Neuron (in vitro differentiated cells): ENCODE results near the gene KLK6.
"Not testable (repeated sequence)": the region's sequence is repeated elsewhere in the genome, so short reads cannot be mapped to it uniquely, and the experiment has no call there.

ENCODE experiments used
- H2AFZ ChIP-seq: one replicate; pipeline ENCODE4 v1.6.1; 2013; ENCODE audit warnings: low read depth, mild to moderate bottlenecking, inconsistent platforms, low read length, moderate library complexity
- H3K27me3 ChIP-seq: one replicate; pipeline ENCODE4 v1.6.1; 2013; ENCODE audit warnings: low read length; ENCODE audit not compliant: insufficient read depth
- H3K36me3 ChIP-seq: one replicate; pipeline ENCODE4 v1.6.1; 2013; ENCODE audit warnings: low read length; ENCODE audit not compliant: insufficient read depth
- H3K4me1 ChIP-seq: one replicate; pipeline ENCODE4 v1.6.1; 2013; ENCODE audit warnings: low read length; ENCODE audit not compliant: insufficient read depth
- H3K4me3 ChIP-seq: 2 replicates; pipeline ENCODE4 v1.5.1; 2013; ENCODE audit warnings: mild to moderate bottlenecking, low read length, moderate library complexity
- H3K9me3 ChIP-seq: one replicate; pipeline ENCODE4 v1.6.1; 2013; ENCODE audit warnings: low read length

KLK6 gene

DNA sequence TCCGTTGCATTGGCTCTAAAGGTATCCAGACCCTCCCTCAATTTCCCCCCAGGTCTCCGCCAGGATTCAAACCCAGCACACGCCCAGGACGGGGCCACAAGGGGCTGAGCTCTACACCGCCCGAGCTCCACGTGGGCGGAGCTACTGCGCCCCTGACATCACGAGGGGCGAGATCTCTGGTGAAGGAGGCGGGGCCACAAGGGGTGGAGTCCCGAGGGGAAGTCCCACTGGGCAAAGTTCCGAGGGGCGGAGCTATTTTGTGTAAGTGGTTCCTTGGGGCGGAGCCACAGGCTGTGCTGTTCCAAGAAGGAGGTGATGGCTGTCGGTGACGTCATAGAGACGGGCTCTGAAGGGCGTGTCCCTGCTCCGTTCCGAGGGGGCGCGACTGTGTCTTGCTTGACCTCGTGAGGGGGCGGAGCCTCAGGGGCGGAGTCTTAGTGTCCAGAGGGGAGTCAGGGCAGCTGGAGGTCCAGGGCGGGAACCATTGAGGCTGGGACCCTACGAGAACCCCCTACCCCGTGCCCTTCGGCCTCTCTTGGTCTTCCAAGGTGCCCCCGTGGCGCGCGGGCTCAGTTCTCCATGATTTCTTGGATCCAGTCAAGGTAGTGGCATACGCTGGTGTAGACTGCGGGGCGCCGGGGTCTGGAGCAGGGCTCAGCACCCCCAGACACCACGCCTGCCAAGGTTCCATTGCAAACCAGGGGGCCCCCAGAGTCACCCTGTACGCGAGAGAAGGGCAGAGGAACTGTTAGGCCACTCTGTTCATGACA, 33.3 kb upstream of the KLK6 start:
- Histone ChIP-seq H3K4me3 (no peak overlapping the region), H3K4me1 (no peaks in the 10 kb centered on the region), H3K27me3 (peaks cover 10% of the 10 kb centered on the region), H3K9me3 (no peaks in the 10 kb centered on the region), H2AFZ (no peak overlapping the region), H3K36me3 (no peaks in the 10 kb centered on the region)

DNA sequence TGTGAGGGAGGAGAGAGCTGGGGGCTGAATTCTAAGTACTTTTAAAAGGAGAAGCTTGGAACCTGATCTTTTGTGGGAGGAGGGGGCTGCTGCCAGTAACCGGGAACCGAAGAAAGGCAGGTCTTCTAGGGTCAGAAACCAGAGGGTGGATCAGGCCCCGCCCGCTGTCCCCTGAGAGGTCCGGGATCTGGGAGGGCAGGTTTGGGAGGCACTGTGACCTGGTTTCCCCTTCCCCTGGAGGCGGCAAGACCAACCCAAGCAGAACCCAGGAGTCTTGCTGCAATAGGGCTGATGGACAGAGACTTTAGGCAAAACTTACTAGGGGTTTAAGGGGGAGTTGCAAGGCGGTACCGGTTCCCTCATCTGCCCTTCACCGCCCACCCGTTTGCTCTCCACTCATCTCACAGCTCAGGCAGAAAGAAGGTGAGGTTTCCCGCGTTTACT, 32.7 kb upstream of the KLK6 start:
- H3K4me3 ChIP-seq = no peak overlapping the region

DNA sequence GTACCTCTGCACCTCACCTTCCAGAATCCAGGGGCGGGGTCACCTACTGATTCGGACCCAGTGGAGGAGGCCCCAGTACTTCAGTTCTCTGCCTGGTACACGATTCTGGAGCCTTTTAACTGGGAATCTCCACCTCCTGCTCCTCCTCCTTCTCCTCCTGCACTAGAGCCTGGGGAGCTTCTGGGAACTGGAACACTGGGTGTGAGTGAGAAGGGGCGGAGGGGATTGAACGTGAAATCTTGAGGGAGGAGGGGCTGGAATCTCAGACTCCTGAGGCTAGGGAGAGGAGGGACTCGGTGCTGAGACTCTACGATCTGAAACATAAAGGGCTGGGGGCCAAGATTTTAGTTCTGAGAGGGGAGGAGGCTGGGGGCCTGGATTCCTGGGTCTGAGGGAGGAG, 32.1 kb upstream of the KLK6 start, which contains the start of gene KLK8:
Gene KLK8 (minus strand): TSS at position 90 of the 400 bp plus-strand sequence. CDS start 437 bp downstream, outside the sequence.
- H3K4me3 ChIP-seq = no peak within 1 kb of the TSS
- H3K9me3 ChIP-seq = no peaks in the 10 kb centered on the region
- H3K36me3 ChIP-seq = no peaks in the 10 kb centered on the region
- no peak within 1 kb of the TSS for H2AFZ ChIP-seq
- peaks cover 6% of the 10 kb centered on the region for H3K27me3 ChIP-seq
- no peaks in the 10 kb centered on the region for H3K4me1 ChIP-seq

More for the DNA sequence above, 32.7 kb upstream of the KLK6 start:
- H2AFZ ChIP-seq = no peak overlapping the region
- peaks cover 10% of the 10 kb centered on the region for H3K27me3 ChIP-seq
- H3K9me3 ChIP-seq = no peaks in the 10 kb centered on the region
- no peaks in the 10 kb centered on the region for H3K4me1 ChIP-seq
- no peaks in the 10 kb centered on the region for H3K36me3 ChIP-seq

DNA sequence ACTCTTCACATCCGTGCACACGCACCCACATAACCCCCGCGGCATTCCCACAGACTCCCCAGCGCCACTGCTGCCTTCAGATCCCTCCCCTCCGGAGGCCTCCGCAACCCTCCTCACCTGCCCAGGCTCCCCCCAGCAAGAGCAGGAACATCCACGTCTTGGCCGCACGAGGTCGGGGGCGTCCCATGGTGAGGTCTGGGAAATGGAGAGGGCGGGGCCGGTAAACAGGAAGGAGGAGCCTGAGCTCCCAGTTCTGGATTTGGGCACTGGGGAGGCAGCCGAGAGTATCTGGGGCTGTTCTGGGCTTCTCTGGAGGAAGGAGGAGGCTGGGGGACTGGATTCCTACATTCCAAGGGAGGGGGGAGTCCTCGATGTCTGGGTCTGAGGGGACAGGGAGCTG, 31.6 kb upstream of the KLK6 start:
- Histone ChIP-seq H3K9me3 (no peaks in the 10 kb centered on the region), H3K36me3 (no peaks in the 10 kb centered on the region), H3K4me3 (no peak overlapping the region), H3K27me3 (peaks cover 4% of the 10 kb centered on the region), H3K4me1 (no peaks in the 10 kb centered on the region), H2AFZ (no peak overlapping the region)

DNA sequence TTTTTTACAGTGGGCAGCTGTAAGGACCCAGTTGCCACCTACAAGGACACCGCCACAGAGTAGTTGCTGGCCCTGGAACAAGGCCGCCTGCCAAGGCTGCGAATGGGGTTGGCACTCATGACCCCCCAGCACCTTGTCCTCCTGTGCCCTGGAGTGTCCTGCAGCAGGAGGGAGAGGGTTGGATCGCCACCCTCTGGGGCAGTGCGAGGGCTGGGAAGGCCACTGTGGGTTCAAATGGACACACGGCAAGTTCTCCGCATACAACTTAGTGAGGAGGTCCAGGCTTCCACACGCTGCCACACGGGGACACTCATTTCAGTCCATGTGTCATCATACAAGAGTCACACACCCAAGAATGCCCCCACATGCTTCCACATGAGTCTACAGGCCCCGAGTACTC, 31.0 kb upstream of the KLK6 start:
- H3K4me3 ChIP-seq = no peak overlapping the region
- peaks cover 4% of the 10 kb centered on the region for H3K27me3 ChIP-seq
- no peaks in the 10 kb centered on the region for H3K36me3 ChIP-seq
- H3K4me1 ChIP-seq = no peaks in the 10 kb centered on the region
- no peak overlapping the region for H2AFZ ChIP-seq
- no peaks in the 10 kb centered on the region for H3K9me3 ChIP-seq

DNA sequence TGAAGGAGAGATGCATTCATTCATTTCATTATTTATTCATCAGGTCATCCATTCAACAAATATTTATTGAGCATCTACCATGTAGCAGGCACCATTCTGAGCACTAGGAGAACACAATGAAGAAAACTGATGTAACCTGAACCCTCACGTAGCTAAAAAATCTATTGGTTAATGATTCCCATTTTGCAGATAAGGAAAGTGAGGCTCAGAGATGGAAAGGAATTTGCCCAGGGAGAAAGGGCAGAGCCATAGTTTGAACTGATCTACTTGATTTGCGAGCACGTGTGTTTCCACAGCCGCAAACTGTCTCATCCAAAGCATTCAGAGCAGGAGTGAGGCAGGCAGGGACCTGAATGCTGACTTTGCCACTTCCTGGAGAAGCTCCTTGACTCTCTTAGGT, 29.3 kb upstream of the KLK6 start:
- H3K4me3 ChIP-seq = no peak overlapping the region
- no peaks in the 10 kb centered on the region for H3K9me3 ChIP-seq
- H3K4me1 ChIP-seq = no peaks in the 10 kb centered on the region

DNA sequence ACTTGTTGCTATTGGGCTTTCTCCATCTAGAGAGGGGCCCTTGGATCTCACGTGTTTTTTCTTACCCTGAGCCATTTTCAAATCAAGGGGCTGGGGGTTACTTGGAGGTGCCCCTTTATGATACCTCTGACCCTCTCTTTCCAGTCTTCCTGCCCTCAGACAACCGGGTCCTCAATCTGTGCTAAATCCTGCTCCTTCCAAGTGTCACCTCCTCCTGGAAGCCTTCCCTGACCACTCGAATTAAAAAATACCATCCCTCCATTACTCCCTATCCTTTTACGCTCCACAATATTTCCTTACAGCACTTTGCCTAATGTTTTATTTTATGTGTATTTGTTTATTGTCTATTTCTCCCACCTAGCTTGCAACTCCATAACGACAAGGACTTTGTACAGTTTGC, 28.7 kb upstream of the KLK6 start:
- H3K36me3 ChIP-seq = no peaks in the 10 kb centered on the region
- no peaks in the 10 kb centered on the region for H3K4me1 ChIP-seq
- H3K9me3 ChIP-seq = no peaks in the 10 kb centered on the region
- no peak overlapping the region for H3K4me3 ChIP-seq
- no peak overlapping the region for H2AFZ ChIP-seq
- peaks cover 4% of the 10 kb centered on the region for H3K27me3 ChIP-seq

More for the DNA sequence above, 29.3 kb upstream of the KLK6 start:
- no peaks in the 10 kb centered on the region for H3K36me3 ChIP-seq
- peaks cover 4% of the 10 kb centered on the region for H3K27me3 ChIP-seq
- H2AFZ ChIP-seq = no peak overlapping the region

DNA sequence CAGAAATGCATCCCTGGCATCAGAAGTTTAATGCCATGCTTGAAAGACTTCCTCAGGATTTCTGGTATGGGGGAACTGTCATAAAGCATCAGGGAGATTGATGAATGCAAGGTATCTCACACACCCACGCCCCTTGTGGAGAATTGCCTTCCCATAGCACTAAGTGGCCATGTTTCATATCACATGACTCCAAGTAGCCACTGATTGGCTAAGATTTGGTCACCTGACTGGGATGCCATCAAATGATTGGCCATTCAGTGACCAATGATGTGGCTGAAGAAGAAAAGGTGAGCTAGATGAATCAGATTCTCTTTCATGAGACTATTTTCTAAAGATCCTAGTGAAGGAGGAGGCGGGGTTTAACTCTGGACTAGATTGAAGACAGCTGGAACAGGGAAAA, 24.7 kb upstream of the KLK6 start:
- H3K9me3 ChIP-seq = no peaks in the 10 kb centered on the region

DNA sequence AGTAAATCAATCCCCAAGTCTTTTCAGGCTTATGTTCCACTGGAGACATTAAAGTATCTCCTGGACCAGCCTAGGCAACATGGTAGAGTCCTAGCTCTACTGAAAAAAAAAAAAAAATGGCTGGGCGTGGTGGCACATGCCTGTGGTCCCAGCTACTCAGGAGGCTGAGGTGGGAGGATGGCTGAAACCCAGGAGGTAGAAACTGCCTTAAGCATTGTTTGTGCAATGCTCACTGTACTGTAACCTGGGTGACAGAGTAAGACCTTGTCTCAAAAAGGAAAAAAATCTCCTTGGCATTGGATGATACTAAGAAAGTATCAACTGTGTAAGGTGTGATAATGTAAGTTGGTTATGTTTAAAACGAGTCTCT, 23.3 kb upstream of the KLK6 start:
- H3K36me3 ChIP-seq = no peaks in the 10 kb centered on the region
- no peaks in the 10 kb centered on the region for H3K4me1 ChIP-seq
- no peaks in the 10 kb centered on the region for H3K27me3 ChIP-seq
- H3K4me3 ChIP-seq = no peak overlapping the region
- no peak overlapping the region for H2AFZ ChIP-seq
- no peaks in the 10 kb centered on the region for H3K9me3 ChIP-seq

More for the DNA sequence above, 24.7 kb upstream of the KLK6 start:
- Histone ChIP-seq H3K4me1 (no peaks in the 10 kb centered on the region), H2AFZ (no peak overlapping the region), H3K27me3 (no peaks in the 10 kb centered on the region), H3K36me3 (no peaks in the 10 kb centered on the region), H3K4me3 (no peak overlapping the region)

DNA sequence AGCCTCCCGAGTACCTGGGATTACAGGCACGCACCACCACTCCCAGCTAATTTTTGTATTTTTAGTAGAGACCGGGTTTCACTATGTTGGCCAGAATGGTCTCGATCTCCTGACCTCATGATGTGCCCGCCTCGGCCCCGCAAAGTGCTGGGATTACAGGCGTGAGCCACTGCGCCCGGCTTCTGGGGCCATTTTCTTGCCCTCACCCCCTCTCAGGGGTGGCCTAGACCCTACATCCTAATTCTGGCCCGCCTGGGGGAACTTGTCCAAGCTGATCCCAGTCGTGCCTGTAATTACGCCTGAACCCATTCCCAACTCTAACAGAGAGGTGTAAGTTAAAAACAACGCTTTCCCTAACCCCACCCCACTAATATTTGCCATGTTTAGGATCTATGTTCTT, 15.0 kb upstream of the KLK6 start:
- H3K27me3 ChIP-seq, H2AFZ ChIP-seq, H3K4me1 ChIP-seq, H3K9me3 ChIP-seq, H3K4me3 ChIP-seq, H3K36me3 ChIP-seq: not testable (repeated sequence)

DNA sequence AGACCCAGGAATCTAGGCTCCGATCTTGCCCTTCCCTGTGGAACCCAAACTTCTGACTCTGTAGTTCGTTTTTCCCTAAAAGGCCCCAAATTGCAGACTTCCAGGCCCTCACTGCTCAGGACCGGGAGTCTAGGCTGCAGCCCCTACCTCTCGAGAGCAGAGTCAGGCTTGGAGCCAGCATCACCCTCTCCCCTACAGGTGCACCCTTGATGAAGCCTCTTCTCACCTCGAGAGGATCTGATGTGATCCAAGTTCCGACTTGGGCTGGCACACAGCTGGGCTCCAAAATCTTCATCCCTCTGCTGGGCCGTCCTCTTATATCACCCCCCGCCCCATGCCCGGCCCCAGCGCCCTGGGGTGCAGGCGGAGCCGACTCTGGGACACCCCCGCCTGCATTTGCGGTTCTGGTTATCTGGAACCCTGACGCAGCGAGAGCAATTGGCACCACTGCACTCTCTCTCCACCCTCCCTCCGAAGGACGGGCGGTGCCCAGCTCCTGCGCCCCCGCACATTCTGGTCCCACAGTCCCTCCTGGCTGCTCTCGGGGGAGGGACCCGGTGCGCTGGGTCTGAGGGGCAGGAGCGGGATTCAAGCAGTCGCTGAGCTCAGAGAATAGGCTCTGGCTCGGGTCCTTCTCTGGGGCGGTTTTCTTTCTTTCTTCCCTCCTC, 14.4 kb upstream of the KLK6 start, which contains the start of gene KLK7:
Gene KLK7 (minus strand): TSS at position 293 of the 668 bp plus-strand sequence. CDS start 1,518 bp downstream, outside the sequence.
- Histone ChIP-seq H3K27me3 (peaks cover 4% of the 10 kb centered on the region), H3K9me3 (no peaks in the 10 kb centered on the region), H2AFZ (no peak within 1 kb of the TSS), H3K4me1 (peaks cover 7% of the 10 kb centered on the region), H3K4me3 (no peak within 1 kb of the TSS), H3K36me3 (no peaks in the 10 kb centered on the region)

DNA sequence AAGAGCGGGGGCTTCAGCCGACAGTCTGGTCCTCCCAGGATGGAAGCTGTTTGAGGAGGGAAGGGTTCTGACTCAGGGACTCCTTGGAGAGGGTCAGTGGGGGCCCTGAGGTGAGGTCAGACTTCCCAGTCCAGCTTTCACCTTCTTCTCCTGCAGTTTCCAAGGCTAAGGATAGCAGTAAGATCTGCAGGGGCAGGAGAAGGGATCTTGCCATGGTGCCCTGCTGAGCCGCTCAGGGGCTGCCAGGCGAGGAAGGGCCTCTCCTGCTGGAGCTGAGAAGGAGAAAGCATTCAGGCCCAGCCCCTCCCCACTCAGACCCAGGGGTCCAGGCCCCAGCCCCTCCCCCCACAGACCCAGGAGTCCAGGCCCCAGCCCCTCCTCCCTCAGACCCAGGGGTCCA, 12.8 kb upstream of the KLK6 start:
- Histone ChIP-seq H3K27me3 (peaks cover 4% of the 10 kb centered on the region), H3K36me3 (no peaks in the 10 kb centered on the region), H3K9me3 (no peaks in the 10 kb centered on the region), H2AFZ (no peak overlapping the region), H3K4me3 (no peak overlapping the region), H3K4me1 (peaks cover 7% of the 10 kb centered on the region)

DNA sequence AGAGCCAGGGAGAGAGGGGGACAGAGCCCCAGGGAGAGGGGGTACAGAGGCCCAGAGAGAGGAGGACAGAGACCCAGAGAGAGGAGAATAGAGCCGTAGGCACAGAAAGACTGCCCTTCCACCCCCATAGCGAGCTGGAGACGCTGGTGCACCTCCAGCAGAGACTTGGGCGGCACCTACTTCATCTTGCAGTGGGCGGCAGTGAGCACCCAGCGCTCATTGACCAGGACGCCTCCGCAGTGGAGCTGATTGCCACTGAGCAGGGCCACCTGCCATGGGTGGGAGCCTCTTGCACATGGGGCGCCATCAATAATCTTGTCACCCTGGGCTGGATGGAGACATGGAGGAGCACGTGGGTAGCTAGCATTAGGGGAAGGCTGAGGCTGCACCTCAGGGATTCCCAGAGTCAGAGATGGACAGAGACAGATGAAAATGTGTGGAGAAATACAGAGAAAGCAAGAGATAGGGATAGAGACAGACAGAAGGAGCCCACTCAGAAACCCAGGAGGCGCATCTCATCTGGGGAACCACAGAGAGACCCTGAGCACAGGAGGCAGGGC, 12.3 kb upstream of the KLK6 start:
- Histone ChIP-seq H3K9me3 (no peaks in the 10 kb centered on the region), H3K36me3 (no peaks in the 10 kb centered on the region), H3K4me3 (no peak overlapping the region), H2AFZ (no peak overlapping the region), H3K4me1 (peaks cover 7% of the 10 kb centered on the region), H3K27me3 (peaks cover 4% of the 10 kb centered on the region)
